DOHH2 (cell line): ENCODE results near the gene BEX2.

Experiments used
- CTCF ChIP-seq: fragments of 200-600 bp; sonication (generic); IDR thresholded peaks from one replicate; pipeline ENCODE4 v1.5.1; 2014; ENCODE audit warnings: antibody characterized with exemption, mild to moderate bottlenecking, low read depth, low read length; ENCODE audit not compliant: poor library complexity, severe bottlenecking
- EZH2phosphoT487 ChIP-seq: fragments of 200-600 bp; sonication (generic); IDR thresholded peaks from 2 replicates; pipeline ENCODE4 v1.6.1; 2017; ENCODE audit warnings: borderline replicate concordance, mild to moderate bottlenecking, antibody characterized with exemption, low read length, moderate library complexity, mixed read lengths

GRCh38 chrX:103310555-103311398, at the start of gene BEX2:
- TF ChIP-seq CTCF: no peak
- no peak for TF ChIP-seq EZH2phosphoT487
